Thymus (tissue), 11 donors: Measurements from ENCODE around the gene UBFD1. TPM values are rescaled to one million over a fixed set of nuclear protein-coding genes. Genes with fewer than 3 reads are reported as not detected.
A peak's percentile ranks its signal among the peaks of the same experiment; 100 is the strongest.
"Not testable (repeated sequence)": the region's sequence is repeated elsewhere in the genome, so short reads cannot be mapped to it uniquely, and the experiment has no call there.

Experiments used
- DNase-seq, 9 donors: peaks; one replicate each; pipeline ENCODE4 v3.0.0-alpha.2; 2013; ENCODE audit warnings: low spot score in 9 of 9, low read depth in 6 of 9, missing footprints in 1 of 9
- H3K27ac ChIP-seq, 2 donors: one replicate each; pipeline ENCODE4 v1.5.1; 2013; ENCODE audit warnings: control low read depth in 1 of 2, low read depth in 1 of 2, low read length in 1 of 2, mild to moderate bottlenecking in 1 of 2, moderate library complexity in 1 of 2
- H3K27me3 ChIP-seq, 2 donors: one replicate each; pipeline ENCODE4 v1.5.1; 2013; ENCODE audit warnings: low read length in 1 of 2; ENCODE audit not compliant: control insufficient read depth in 2 of 2, insufficient read depth in 1 of 2
- H3K36me3 ChIP-seq, 2 donors: one replicate each; pipeline ENCODE4 v1.5.1; 2013; ENCODE audit warnings: low read length in 1 of 2, mild to moderate bottlenecking in 1 of 2, moderate library complexity in 1 of 2; ENCODE audit not compliant: control insufficient read depth in 2 of 2, insufficient read depth in 2 of 2
- H3K4me1 ChIP-seq, 2 donors: one replicate each; pipeline ENCODE4 v1.5.1; 2013; ENCODE audit warnings: low read length in 2 of 2; ENCODE audit not compliant: control insufficient read depth in 2 of 2, insufficient read depth in 2 of 2
- H3K4me3 ChIP-seq, 2 donors: one replicate each; pipeline ENCODE4 v1.5.1; 2013; ENCODE audit warnings: low read length in 2 of 2, control low read depth in 1 of 2, mild to moderate bottlenecking in 1 of 2
- H3K9me3 ChIP-seq, 2 donors: one replicate each; pipeline ENCODE4 v1.5.1; 2013; ENCODE audit warnings: low read length in 1 of 2, mild to moderate bottlenecking in 1 of 2; ENCODE audit not compliant: control insufficient read depth in 2 of 2, insufficient read depth in 1 of 2
- WGBS: extraction: QIAGEN DNeasy Blood & Tissue Kit; methylation state at CpG from one replicate; pipeline ENCODE4 v1.1.7; 2013; 5-methylcytosine and 5-hydroxymethylcytosine counted together
- polyA plus RNA-seq: library from polyadenylated mRNA; stranded (reverse); fragments of 200-250 nt; gene quantifications from one replicate; pipeline ENCODE4 v1.2.3, GENCODE V29; 2013
- total RNA-seq: library from RNA; stranded (reverse); fragments of 120-200 nt; gene quantifications from one replicate; pipeline ENCODE4 v1.2.4, GENCODE V29; 2013
- donor health status: healthy.

UBFD1 gene
- total and polyA plus RNA-seq, 2 donors, result 14.4 to 26.5 TPM

- Histone ChIP-seq H3K36me3 (peaks cover 7 to 8% of the 10 kb centered on the region in 2 donors), H3K4me3 (no peak overlapping the region), H3K9me3 (no peaks in the 10 kb centered on the region), H3K27me3 (no peaks in the 10 kb centered on the region), H3K4me1 (peaks cover 8 to 16% of the 10 kb centered on the region in 2 donors), H3K27ac (peak overlapping the region in 1 of 2 donors; percentile 57)
- 93% methylated on average over 11 of the region's 11 CpGs for WGBS
- DNase-seq, result peak in 2 of 9 donors; percentile 32 to 55
Measured at GRCh38 chr16:23597003-23597756, 39.7 kb downstream of the UBFD1 start.

GRCh38 chr16:23607726-23608125 lies 50.2 kb downstream of the UBFD1 start:
- Histone ChIP-seq H3K4me1 (no peaks in the 10 kb centered on the region), H3K27ac (no peak overlapping the region), H3K27me3 (no peaks in the 10 kb centered on the region), H3K9me3 (no peaks in the 10 kb centered on the region), H3K36me3 (peaks cover 12 to 17% of the 10 kb centered on the region in 2 donors), H3K4me3 (no peak overlapping the region)
- 99% methylated on average over 6 of the region's 6 CpGs for WGBS
- no peak for DNase-seq

GRCh38 chr16:23608194-23608593 lies 50.7 kb downstream of the UBFD1 start:
- peaks cover 12 to 17% of the 10 kb centered on the region in 2 donors for H3K36me3 ChIP-seq

GRCh38 chr16:23609929-23610328 lies 52.4 kb downstream of the UBFD1 start:
- Histone ChIP-seq H3K4me3 (no peak overlapping the region), H3K36me3 (peaks cover 8 to 12% of the 10 kb centered on the region in 2 donors), H3K4me1 (no peaks in the 10 kb centered on the region), H3K27me3 (no peaks in the 10 kb centered on the region), H3K9me3 (no peaks in the 10 kb centered on the region), H3K27ac (no peak overlapping the region)
- no peak for DNase-seq
- 100% methylated on average over 1 of the region's 1 CpG for WGBS

More at GRCh38 chr16:23608194-23608593, 50.7 kb downstream of the UBFD1 start:
- no peaks in the 10 kb centered on the region for H3K9me3 ChIP-seq
- no peaks in the 10 kb centered on the region for H3K27me3 ChIP-seq
- no peak overlapping the region for H3K27ac ChIP-seq
- no peak overlapping the region for H3K4me3 ChIP-seq
- WGBS, result 92% methylated on average over 4 of the region's 4 CpGs
- DNase-seq, result no peak
- no peaks in the 10 kb centered on the region for H3K4me1 ChIP-seq

- H3K4me1 ChIP-seq, H3K27me3 ChIP-seq, DNase-seq, H3K36me3 ChIP-seq, H3K27ac ChIP-seq, H3K4me3 ChIP-seq, H3K9me3 ChIP-seq: not testable (repeated sequence)
- 96% methylated on average over 6 of the region's 6 CpGs for whole genome bisulfite sequencing
Measured at GRCh38 chr16:23610905-23611304, 53.4 kb downstream of the UBFD1 start.

- no peak for DNase-seq
- peaks cover 8% of the 10 kb centered on the region in 2 donors for H3K36me3 ChIP-seq
- no peaks in the 10 kb centered on the region for H3K27me3 ChIP-seq
- H3K27ac ChIP-seq, result no peak overlapping the region
- 99% methylated on average over 3 of the region's 3 CpGs for WGBS
- no peaks in the 10 kb centered on the region for H3K9me3 ChIP-seq
- no peak overlapping the region for H3K4me3 ChIP-seq
- H3K4me1 ChIP-seq, result no peaks in the 10 kb centered on the region
Measured at GRCh38 chr16:23611936-23612335, 54.4 kb downstream of the UBFD1 start.

- Histone ChIP-seq H3K36me3 (peaks cover 11 to 12% of the 10 kb centered on the region in 2 donors), H3K4me1 (no peaks in the 10 kb centered on the region), H3K27ac (no peak overlapping the region), H3K9me3 (no peaks in the 10 kb centered on the region), H3K27me3 (no peaks in the 10 kb centered on the region), H3K4me3 (no peak overlapping the region)
- no peak for DNase-seq
- WGBS, result 98% methylated on average over 9 of the region's 9 CpGs
Measured at GRCh38 chr16:23615805-23616204, 58.3 kb downstream of the UBFD1 start.

Other genes starting within 250 kb of the UBFD1 start
- 9.0 TPM for gene COG7, start 104.5 kb upstream of the UBFD1 start, total RNA-seq
- 28.0 TPM for gene COG7, start 104.5 kb upstream of the UBFD1 start, polyA plus RNA-seq
- 59.0 TPM for gene GGA2, start 47.2 kb upstream of the UBFD1 start, total RNA-seq
- gene GGA2, start 47.2 kb upstream of the UBFD1 start, polyA plus RNA-seq, result 42.4 TPM
- 20.5 TPM for gene EARS2, start 377 bp upstream of the UBFD1 start, total RNA-seq
- 11.5 TPM for gene EARS2, start 377 bp upstream of the UBFD1 start, polyA plus RNA-seq
- gene NDUFAB1, start 38.6 kb downstream of the UBFD1 start, total RNA-seq, result 153 TPM
- 110 TPM for gene NDUFAB1, start 38.6 kb downstream of the UBFD1 start, polyA plus RNA-seq
- 10.0 TPM for gene PALB2, start 83.6 kb downstream of the UBFD1 start, total RNA-seq
- 14.3 TPM for gene PALB2, start 83.6 kb downstream of the UBFD1 start, polyA plus RNA-seq
- gene DCTN5, start 83.7 kb downstream of the UBFD1 start, total RNA-seq, result 34.8 TPM
- 15.8 TPM for gene DCTN5, start 83.7 kb downstream of the UBFD1 start, polyA plus RNA-seq
- gene PLK1, start 121.2 kb downstream of the UBFD1 start, total RNA-seq, result 19.9 TPM
- 6.9 TPM for gene PLK1, start 121.2 kb downstream of the UBFD1 start, polyA plus RNA-seq
- 0.42 TPM for gene ERN2, start 155.5 kb downstream of the UBFD1 start, total RNA-seq
- 0.27 TPM for gene ERN2, start 155.5 kb downstream of the UBFD1 start, polyA plus RNA-seq
- 0.33 TPM for gene CHP2, start 197.3 kb downstream of the UBFD1 start, total RNA-seq
- gene CHP2, start 197.3 kb downstream of the UBFD1 start, polyA plus RNA-seq, result 2.9 TPM